Activated CD4-positive, alpha-beta T cell treated with anti-CD3 and anti-CD28 coated beads, Interleukin-2, Interleukin-4, amounts not matched to agents 100 ng/mL and 50 ng/mL, durations not matched to agents 16 hours and 8 hours (primary cell): ENCODE data around the gene MAMSTR.

ENCODE experiments used
- DNase-seq: peaks from one replicate; pipeline ENCODE4 v3.0.0-alpha.2; 2020; ENCODE audit warnings: low spot score

The MAMSTR gene

GRCh38 chr19:48746110-48746509 is 26.6 kb upstream of the MAMSTR start:
- no peak for DNase-seq

- peak; percentile 77 for DNase-seq
These were observed 25.9 kb upstream of the MAMSTR start for GRCh38 chr19:48745208-48745995.

GRCh38 chr19:48742096-48742495 is 22.6 kb upstream of the MAMSTR start:
- no peak for DNase-seq

GRCh38 chr19:48741129-48741999 is 21.8 kb upstream of the MAMSTR start:
- DNase-seq: no peak

- DNase-seq: no peak
These were observed 20.8 kb upstream of the MAMSTR start, which contains the start of gene RASIP1 for GRCh38 chr19:48740164-48740972. RASIP1 (minus strand) TSS chr19:48740610; CDS start chr19:48740282, 328 bp downstream.

GRCh38 chr19:48739404-48740163 is 20.1 kb upstream of the MAMSTR start:
- no peak for DNase-seq

GRCh38 chr19:48738557-48739403 is 19.3 kb upstream of the MAMSTR start:
- DNase-seq: peak; percentile 95

GRCh38 chr19:48737360-48737998 is 18.0 kb upstream of the MAMSTR start:
- DNase-seq: no peak

- no peak for DNase-seq
These were observed 15.6 kb upstream of the MAMSTR start for GRCh38 chr19:48735031-48735615.

GRCh38 chr19:48734625-48735024 is 15.1 kb upstream of the MAMSTR start:
- no peak for DNase-seq

GRCh38 chr19:48731452-48731851 is 11.9 kb upstream of the MAMSTR start:
- DNase-seq: no peak

- DNase-seq: no peak
These were observed 9.6 kb upstream of the MAMSTR start for GRCh38 chr19:48728911-48729664.

- DNase-seq: peak; percentile 62
These were observed 7.0 kb upstream of the MAMSTR start for GRCh38 chr19:48726556-48726955.

- DNase-seq: peak; percentile 59
These were observed 5.5 kb upstream of the MAMSTR start for GRCh38 chr19:48724796-48725753.

GRCh38 chr19:48722196-48722708 is 2.7 kb upstream of the MAMSTR start:
- no peak for DNase-seq

GRCh38 chr19:48720613-48721296 is 1.2 kb upstream of the MAMSTR start:
- DNase-seq: peak; percentile 97

GRCh38 chr19:48720251-48720612 is 707 bp upstream of the MAMSTR start:
- DNase-seq: no peak
